B cell (primary cell): ENCODE data around the gene CST9L. TPM values are rescaled to one million over a fixed set of nuclear protein-coding genes. Genes with fewer than 3 reads are reported as not detected.

ENCODE experiments used
- ATAC-seq: fragments of 200-7000 bp; cut with Tn5 transposase; one replicate; pipeline ENCODE4 v1.10.0; 2021; ENCODE audit warnings: low read depth, mild to moderate bottlenecking, moderate number of reproducible peaks, moderate library complexity
- CTCF ChIA-PET: fragments of 350-600 bp; sonication (Branson Sonifier 250); formaldehyde crosslinking; loops from one replicate; lab custom pipeline; 2021; ENCODE audit warnings: antibody characterized with exemption, inconsistent platforms; lab: Charles Lee
- POLR2A ChIA-PET: fragments of 350-600 bp; sonication (Branson Sonifier 250); formaldehyde crosslinking; loops from one replicate; lab custom pipeline; 2021; ENCODE audit warnings: antibody characterized with exemption; lab: Charles Lee
- DNase-seq: peaks from one replicate; pipeline ENCODE4 v3.0.0; 2013
- H2AFZ ChIP-seq: 2 replicates; pipeline ENCODE4 v1.6.1; 2012; ENCODE audit warnings: mild to moderate bottlenecking, low read depth, low read length; ENCODE audit not compliant: insufficient read depth, poor library complexity, severe bottlenecking
- H3K27ac ChIP-seq, 2 donors: 1 replicate in 1 of 2; 2 replicates in 1 of 2; pipeline ENCODE4 v1.5.1; 2012 to 2013; ENCODE audit warnings: low read length in 2 of 2, mild to moderate bottlenecking in 2 of 2, moderate library complexity in 1 of 2
- H3K27me3 ChIP-seq, 4 experiments: fragments of 200-600 bp in 1 of 4; sonication (generic) in 1 of 4; replicated peaks in 1 of 4; 1 replicate in 2 of 4; 2 replicates in 2 of 4; pipeline versions ENCODE4 v1.6.1 to v1.7.0; 2013 to 2016; ENCODE audit warnings: low read length in 3 of 4, mild to moderate bottlenecking in 2 of 4, mixed read lengths in 1 of 4, moderate library complexity in 1 of 4; ENCODE audit not compliant: insufficient read depth in 4 of 4, control insufficient read depth in 3 of 4; ENCODE audit errors: control extremely low read depth in 1 of 4
- H3K36me3 ChIP-seq, 2 experiments: replicated peaks in 1 of 2; 1 replicate in 1 of 2; 2 replicates in 1 of 2; pipeline versions ENCODE4 v1.6.1 to v1.7.1; 2013; ENCODE audit warnings: low read length in 1 of 2; ENCODE audit not compliant: insufficient read depth in 2 of 2, control insufficient read depth in 1 of 2; ENCODE audit errors: control extremely low read depth in 1 of 2, extremely low read depth in 1 of 2
- H3K4me1 ChIP-seq, 2 donors: fragments of 200-600 bp in 1 of 2; sonication (generic) in 1 of 2; 1 replicate in 1 of 2; 2 replicates in 1 of 2; pipeline versions ENCODE4 v1.5.1 to v1.6.1; 2013 to 2017; ENCODE audit warnings: low read length in 2 of 2; ENCODE audit not compliant: control insufficient read depth in 2 of 2, insufficient read depth in 2 of 2
- H3K4me2 ChIP-seq: replicated peaks from 2 replicates; pipeline ENCODE3; 2012; ENCODE audit warnings: mild to moderate bottlenecking, low read depth, low read length; ENCODE audit not compliant: poor library complexity, severe bottlenecking
- H3K4me3 ChIP-seq, 5 experiments: fragments of 200-600 bp in 1 of 5; sonication (generic) in 1 of 5; 1 replicate in 3 of 5; 2 replicates in 2 of 5; pipeline versions ENCODE4 v1.5.1 to v1.7.0; 2011 to 2016; ENCODE audit warnings: low read length in 4 of 5, mild to moderate bottlenecking in 4 of 5, low read depth in 2 of 5, control low read depth in 1 of 5, moderate library complexity in 1 of 5; ENCODE audit not compliant: insufficient read depth in 1 of 5; ENCODE audit errors: control extremely low read depth in 1 of 5, extremely low read depth in 1 of 5
- H3K79me2 ChIP-seq: fragments of 200-600 bp; sonication (generic); one replicate; pipeline ENCODE4 v1.6.0; 2016; ENCODE audit warnings: low read length; ENCODE audit not compliant: control insufficient read depth, insufficient read depth
- H3K9ac ChIP-seq: fragments of 200-600 bp; sonication (generic); 2 replicates; pipeline ENCODE4 v1.6.1; 2017; ENCODE audit warnings: mild to moderate bottlenecking, low read length, moderate library complexity
- H3K9me3 ChIP-seq, 3 donors: one replicate each; pipeline versions ENCODE4 v1.6.1 to v1.7.1; 2013; ENCODE audit warnings: low read length in 2 of 3; ENCODE audit not compliant: control insufficient read depth in 2 of 3, insufficient read depth in 1 of 3; ENCODE audit errors: control extremely low read depth in 1 of 3
- H4K20me1 ChIP-seq: 2 replicates; pipeline ENCODE4 v1.6.0; 2012; ENCODE audit warnings: mild to moderate bottlenecking, low read length; ENCODE audit not compliant: insufficient read depth, control insufficient read depth, poor library complexity, severe bottlenecking
- H3K27ac Mint-ChIP-seq: one replicate; pipeline ENCODE4 v1.8.0; 2021; ENCODE audit warnings: mixed read lengths
- H3K27me3 Mint-ChIP-seq: one replicate; pipeline ENCODE4 v1.8.0; 2021; ENCODE audit warnings: mixed read lengths
- H3K4me1 Mint-ChIP-seq: one replicate; pipeline ENCODE4 v1.8.0; 2021; ENCODE audit warnings: mixed read lengths
- H3K4me3 Mint-ChIP-seq: one replicate; pipeline ENCODE4 v1.8.0; 2021; ENCODE audit warnings: mixed read lengths
- H3K9me3 Mint-ChIP-seq: one replicate; pipeline ENCODE4 v1.8.0; 2022; ENCODE audit warnings: mixed read lengths; ENCODE audit not compliant: insufficient read depth
- CTCF ChIP-seq: fragments of 200-600 bp; IDR thresholded peaks from one replicate; pipeline ENCODE4 v1.8.0; 2022; ENCODE audit warnings: antibody characterized with exemption, mild to moderate bottlenecking
- EZH2 ChIP-seq: IDR thresholded peaks from 2 replicates; pipeline ENCODE4 v1.6.1; 2012; ENCODE audit warnings: borderline replicate concordance, low read depth, mild to moderate bottlenecking, moderate library complexity, low read length; ENCODE audit not compliant: insufficient read depth, poor library complexity, severe bottlenecking
- WGBS: methylation state at CpG from one replicate; pipeline ENCODE4 v1.1.5; 2013; ENCODE audit warnings: missing lambda C conversion rate; ENCODE audit not compliant: insufficient coverage; 5-methylcytosine and 5-hydroxymethylcytosine counted together
- intact Hi-C: fragments of 100-400 bp; cut with micrococcal nuclease; formaldehyde crosslinking; loops from one replicate; pipeline ENCODE4 v1.10.0; 2022
- polyA plus RNA-seq: library from polyadenylated mRNA; depleted of rRNA; stranded (reverse); fragments of >200 nt; gene quantifications from 2 replicates; pipeline ENCODE4 v1.2.3, GENCODE V29; 2012
- total RNA-seq, 2 donors: library from RNA; stranded (reverse); fragments of 120-200 nt in 1 of 2; gene quantifications; 1 replicate in 1 of 2; 2 replicates in 1 of 2; pipeline versions ENCODE4 v1.2.3 to v1.2.4, GENCODE V29; 2013 to 2022

CST9L gene
- total and polyA plus RNA-seq, 2 donors (not counting 1 experiment from before 2014, with no cell fraction given): not detected

GRCh38 chr20:23602241-23602640 lies 34.0 kb upstream of the CST9L start:
- Histone ChIP-seq H3K27me3 (no peaks in the 10 kb centered on the region), H3K36me3 (no peaks in the 10 kb centered on the region), H2AFZ (no peak overlapping the region), H3K9ac (no peak overlapping the region), H4K20me1 (no peaks in the 10 kb centered on the region), H3K4me2 (no peak overlapping the region), H3K79me2 (no peaks in the 10 kb centered on the region), H3K4me3 (no peak overlapping the region), H3K27ac (no peak overlapping the region), H3K9me3 (no peaks in the 10 kb centered on the region), H3K4me1 (no peaks in the 10 kb centered on the region)
- DNase-seq: no peak
- Mint-ChIP-seq H3K4me3 (no peak overlapping the region), H3K27me3 (peaks cover 3% of the 10 kb centered on the region), H3K27ac (no peak overlapping the region), H3K4me1 (no peaks in the 10 kb centered on the region), H3K9me3 (no peaks in the 10 kb centered on the region)
- POLR2A ChIA-PET: no interaction called here
- TF ChIP-seq CTCF (no peak), EZH2 (no peak)
- CTCF ChIA-PET: no interaction called here
- ATAC-seq: no peak
- 12% methylated on average over 2 of the region's 2 CpGs for WGBS
- intact Hi-C loops: no loop called here

- no peak for TF ChIP-seq EZH2
- TF ChIP-seq CTCF: no peak
- Histone ChIP-seq H3K9me3 (no peaks in the 10 kb centered on the region), H3K9ac (no peak overlapping the region), H3K4me2 (no peak overlapping the region), H3K27me3 (no peaks in the 10 kb centered on the region), H3K36me3 (no peaks in the 10 kb centered on the region), H2AFZ (no peak overlapping the region), H3K4me1 (no peaks in the 10 kb centered on the region), H4K20me1 (no peaks in the 10 kb centered on the region), H3K27ac (no peak overlapping the region), H3K79me2 (no peaks in the 10 kb centered on the region), H3K4me3 (no peak overlapping the region)
- intact Hi-C loops: no loop called here
- Mint-ChIP-seq H3K27me3 (peaks cover 3% of the 10 kb centered on the region), H3K4me1 (no peaks in the 10 kb centered on the region), H3K9me3 (no peaks in the 10 kb centered on the region), H3K4me3 (no peak overlapping the region), H3K27ac (no peak overlapping the region)
- POLR2A ChIA-PET: no interaction called here
- CTCF ChIA-PET: no interaction called here
- no peak for ATAC-seq
- no peak for DNase-seq
- WGBS: 86% methylated on average over 4 of the region's 4 CpGs
Observed at GRCh38 chr20:23601715-23602114, 33.4 kb upstream of the CST9L start.
